Epidermal melanocyte (primary cell): ENCODE data around the gene STAG3.
"Not testable (repeated sequence)": the region's sequence is repeated elsewhere in the genome, so short reads cannot be mapped to it uniquely, and the experiment has no call there.

Experiments used
- DNase-seq: peaks from one replicate; pipeline ENCODE4 v3.0.0; 2011; ENCODE audit warnings: low spot score; ENCODE audit not compliant: insufficient read length

The STAG3 gene

GRCh38 chr7:100246865-100247137 is 69.1 kb downstream of the STAG3 start:
- not testable (repeated sequence) for DNase-seq

GRCh38 chr7:100247152-100247757 is 69.5 kb downstream of the STAG3 start:
- DNase-seq = peak; percentile 57

GRCh38 chr7:100248483-100248882 is 70.8 kb downstream of the STAG3 start:
- no peak for DNase-seq

GRCh38 chr7:100257017-100257416 is 79.3 kb downstream of the STAG3 start:
- DNase-seq = no peak

GRCh38 chr7:100259984-100260383 is 82.3 kb downstream of the STAG3 start:
- not testable (repeated sequence) for DNase-seq

GRCh38 chr7:100262896-100263295 is 85.2 kb downstream of the STAG3 start:
- DNase-seq = not testable (repeated sequence)
